VCaP (cell line): ENCODE measurements around the gene RBFOX1.

Source experiments
- H3K27ac ChIP-seq: fragments of 450-650 bp; 2 replicates; pipeline ENCODE4 v1.5.1; 2017
- TF ChIP-seq, protein P1 (sequence below): fragments of 450-650 bp; conservative IDR thresholded peaks from 2 replicates; pipeline ENCODE4 v1.5.1; 2017; ENCODE audit warnings: mild to moderate bottlenecking, moderate library complexity

Gene RBFOX1

GRCh38 chr16:7317982-7318381, 14.7 kb upstream of the RBFOX1 start:
- TF ChIP-seq, protein P1, sequence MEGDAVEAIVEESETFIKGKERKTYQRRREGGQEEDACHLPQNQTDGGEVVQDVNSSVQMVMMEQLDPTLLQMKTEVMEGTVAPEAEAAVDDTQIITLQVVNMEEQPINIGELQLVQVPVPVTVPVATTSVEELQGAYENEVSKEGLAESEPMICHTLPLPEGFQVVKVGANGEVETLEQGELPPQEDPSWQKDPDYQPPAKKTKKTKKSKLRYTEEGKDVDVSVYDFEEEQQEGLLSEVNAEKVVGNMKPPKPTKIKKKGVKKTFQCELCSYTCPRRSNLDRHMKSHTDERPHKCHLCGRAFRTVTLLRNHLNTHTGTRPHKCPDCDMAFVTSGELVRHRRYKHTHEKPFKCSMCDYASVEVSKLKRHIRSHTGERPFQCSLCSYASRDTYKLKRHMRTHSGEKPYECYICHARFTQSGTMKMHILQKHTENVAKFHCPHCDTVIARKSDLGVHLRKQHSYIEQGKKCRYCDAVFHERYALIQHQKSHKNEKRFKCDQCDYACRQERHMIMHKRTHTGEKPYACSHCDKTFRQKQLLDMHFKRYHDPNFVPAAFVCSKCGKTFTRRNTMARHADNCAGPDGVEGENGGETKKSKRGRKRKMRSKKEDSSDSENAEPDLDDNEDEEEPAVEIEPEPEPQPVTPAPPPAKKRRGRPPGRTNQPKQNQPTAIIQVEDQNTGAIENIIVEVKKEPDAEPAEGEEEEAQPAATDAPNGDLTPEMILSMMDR: no peak
- H3K27ac ChIP-seq: no peak overlapping the region

DNA sequence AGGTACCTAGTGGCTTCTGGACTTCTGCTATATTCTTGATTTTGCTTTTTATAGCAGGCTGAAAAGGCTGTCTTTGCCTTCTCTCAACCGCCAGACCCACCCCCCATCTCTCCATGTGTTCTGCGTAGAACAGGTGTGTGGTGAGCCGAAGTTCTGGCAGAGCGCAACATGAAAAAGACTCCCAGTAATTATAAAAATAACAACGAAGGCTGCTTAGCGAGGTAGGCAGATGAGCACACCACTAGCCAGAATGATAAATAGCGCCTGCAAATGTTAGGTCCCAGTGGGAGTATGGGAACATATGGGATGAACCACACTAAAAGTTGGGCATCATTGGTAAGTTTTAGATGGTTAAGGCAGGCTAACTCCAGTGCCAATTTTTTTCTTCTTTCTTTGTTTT, 14.0 kb upstream of the RBFOX1 start:
- TF ChIP-seq, protein P1: no peak
- H3K27ac ChIP-seq: no peak overlapping the region

GRCh38 chr16:7319514-7319913, 13.1 kb upstream of the RBFOX1 start:
- TF ChIP-seq, protein P1: no peak
- no peak overlapping the region for H3K27ac ChIP-seq

- TF ChIP-seq, protein P1: no peak
- no peak overlapping the region for H3K27ac ChIP-seq
These were observed 11.0 kb upstream of the RBFOX1 start for GRCh38 chr16:7321661-7322060.

DNA sequence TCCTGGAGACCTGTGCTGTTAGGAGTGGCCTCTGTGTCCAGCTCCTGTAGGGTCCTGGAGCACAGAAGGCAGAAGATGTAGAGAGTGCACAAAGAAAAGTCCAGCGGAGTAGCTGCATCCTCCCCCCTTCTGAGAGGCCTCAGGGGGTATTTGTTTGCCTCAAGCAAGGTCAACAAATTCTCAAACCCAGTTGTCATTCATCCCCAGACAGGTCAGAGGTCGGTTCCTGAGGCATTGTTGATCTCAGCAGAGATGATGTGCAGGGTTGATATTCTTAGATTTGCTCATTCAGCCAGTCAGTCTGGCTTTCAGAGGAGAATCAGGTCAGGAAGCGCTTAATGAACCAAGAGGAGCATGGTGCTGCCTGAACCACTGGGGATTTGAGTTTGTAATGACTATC, 8.3 kb upstream of the RBFOX1 start:
- TF ChIP-seq, protein P1: no peak
- H3K27ac ChIP-seq: no peak overlapping the region

- no peak overlapping the region for H3K27ac ChIP-seq
- TF ChIP-seq, protein P1: no peak
These were observed 6.8 kb upstream of the RBFOX1 start for GRCh38 chr16:7325834-7326233.

DNA sequence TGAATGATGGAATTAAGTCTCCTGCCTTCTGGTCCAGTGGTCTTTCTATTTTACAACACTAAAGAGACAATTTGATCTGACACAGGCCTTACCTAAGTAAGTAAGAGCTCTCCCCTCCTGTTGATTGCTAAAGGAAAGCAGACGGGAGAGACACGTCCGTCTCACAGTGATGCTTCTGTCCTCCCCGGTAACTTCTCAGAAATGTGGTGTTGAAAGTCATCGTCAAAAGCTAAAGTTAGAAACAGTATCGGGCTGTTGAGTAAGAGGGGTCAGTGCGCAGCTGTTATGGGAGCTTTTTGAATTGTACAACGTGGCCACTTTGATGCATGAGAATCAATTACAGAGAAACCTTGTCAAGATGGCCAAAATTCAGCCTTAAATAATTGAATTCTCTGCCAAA, 1.9 kb upstream of the RBFOX1 start:
- TF ChIP-seq, protein P1: no peak
- H3K27ac ChIP-seq: no peak overlapping the region

DNA sequence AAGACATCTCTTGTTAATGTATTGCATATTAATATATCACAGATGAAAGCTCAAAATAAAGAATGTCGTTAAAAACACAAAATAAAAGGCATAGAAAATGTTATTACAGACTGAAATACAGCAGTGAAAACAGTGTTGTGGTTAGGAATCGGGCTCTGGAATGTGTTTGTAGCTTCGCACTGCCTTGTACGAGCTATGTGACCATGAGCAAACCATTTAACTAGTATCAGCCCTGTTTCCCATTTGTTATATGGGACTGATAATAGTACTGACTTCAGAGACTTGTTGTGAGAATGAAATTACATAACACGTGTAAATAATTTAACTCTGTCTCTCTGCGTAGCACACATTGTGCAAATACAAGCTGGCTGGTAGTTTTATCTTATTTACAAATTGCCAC, 648 bp upstream of the RBFOX1 start:
- TF ChIP-seq, protein P1: no peak
- no peak overlapping the region for H3K27ac ChIP-seq
